Hepatocyte (in vitro differentiated cells): Measurements from ENCODE around the gene MACROD2. TPM values are rescaled to one million over a fixed set of nuclear protein-coding genes. Genes with fewer than 3 reads are reported as not detected.

Source experiments
- DNase-seq: peaks from one replicate; pipeline ENCODE4 v3.0.0-alpha.2; 2016; ENCODE audit warnings: low spot score
- H2AFZ ChIP-seq: fragments of 200-600 bp; sonication (generic); 2 replicates; pipeline ENCODE4 v1.6.0; 2016; ENCODE audit warnings: antibody characterized with exemption, mild to moderate bottlenecking
- H3K27ac ChIP-seq: fragments of 200-600 bp; sonication (generic); 2 replicates; pipeline ENCODE4 v1.5.1; 2016; ENCODE audit warnings: mild to moderate bottlenecking
- H3K27me3 ChIP-seq: fragments of 200-600 bp; sonication (generic); 2 replicates; pipeline ENCODE4 v1.6.1; 2016
- H3K36me3 ChIP-seq: fragments of 200-600 bp; sonication (generic); replicated peaks from 2 replicates; pipeline ENCODE4 v1.5.1; 2016; ENCODE audit warnings: low read depth; ENCODE audit not compliant: insufficient read depth
- H3K4me1 ChIP-seq: fragments of 200-600 bp; sonication (generic); 2 replicates; pipeline ENCODE4 v1.5.1; 2016; ENCODE audit warnings: mild to moderate bottlenecking, moderate library complexity; ENCODE audit not compliant: insufficient read depth
- H3K4me2 ChIP-seq: fragments of 200-600 bp; sonication (generic); 2 replicates; pipeline ENCODE4 v1.6.0; 2016
- H3K4me3 ChIP-seq: fragments of 200-600 bp; sonication (generic); 2 replicates; pipeline ENCODE4 v1.5.1; 2016; ENCODE audit warnings: mild to moderate bottlenecking
- H3K79me2 ChIP-seq: fragments of 200-600 bp; sonication (generic); 2 replicates; pipeline ENCODE4 v1.6.0; 2017; ENCODE audit warnings: mild to moderate bottlenecking
- H3K9me2 ChIP-seq: fragments of 200-600 bp; sonication (generic); replicated peaks from 2 replicates; pipeline ENCODE4 v1.6.0; 2017; ENCODE audit warnings: mild to moderate bottlenecking; ENCODE audit not compliant: insufficient read depth
- H3K9me3 ChIP-seq: fragments of 200-600 bp; sonication (generic); 2 replicates; pipeline ENCODE4 v1.5.1; 2016; ENCODE audit warnings: low read depth, mild to moderate bottlenecking
- H4K20me1 ChIP-seq: fragments of 200-600 bp; sonication (generic); 2 replicates; pipeline ENCODE4 v1.6.0; 2016; ENCODE audit warnings: mild to moderate bottlenecking; ENCODE audit not compliant: insufficient read depth, poor library complexity, severe bottlenecking
- EZH2 ChIP-seq: fragments of 200-600 bp; sonication (generic); IDR thresholded peaks from 2 replicates; pipeline ENCODE4 v1.6.1; 2016; ENCODE audit warnings: antibody characterized with exemption, mild to moderate bottlenecking, borderline replicate concordance
- EZH2phosphoT487 ChIP-seq: fragments of 200-600 bp; sonication (generic); IDR thresholded peaks from one replicate; pipeline ENCODE4 v1.6.1; 2018; ENCODE audit warnings: antibody characterized with exemption, mild to moderate bottlenecking, low read depth, moderate library complexity; ENCODE audit not compliant: unreplicated experiment, severe bottlenecking
- WGBS: methylation state at CpG from one replicate; pipeline ENCODE4 v1.1.6; 2016; ENCODE audit warnings: low lambda C conversion rate; ENCODE audit errors: missing lambda C conversion rate; 5-methylcytosine and 5-hydroxymethylcytosine counted together
- polyA plus RNA-seq: library from polyadenylated mRNA; unstranded; fragments of >200 nt; fragmentation: Nextera tagmentation; extraction: Ambion mirVana; gene quantifications from 2 replicates; pipeline ENCODE4 v1.2.1, GENCODE V29; 2016
- total RNA-seq: library from RNA; depleted of rRNA; stranded (reverse); fragments of >200 nt; gene quantifications from 2 replicates; pipeline ENCODE4 v1.2.3, GENCODE V29; 2014
- TF ChIP-seq, protein P1 (sequence below): fragments of 200-600 bp; sonication (generic); IDR thresholded peaks from 2 replicates; pipeline ENCODE4 v1.5.1; 2016; ENCODE audit warnings: antibody characterized with exemption, mild to moderate bottlenecking; ENCODE audit not compliant: poor library complexity

The MACROD2 gene
- total and polyA plus RNA-seq, 2 experiments from 2014 or later: 2.4 to 3.1 TPM

GRCh38 chr20:15611541-15611940 is 1616.2 kb downstream of the MACROD2 start:
- Histone ChIP-seq H3K9me3 (no peaks in the 10 kb centered on the region), H3K4me3 (no peak overlapping the region), H3K27me3 (no peaks in the 10 kb centered on the region), H2AFZ (no peak overlapping the region), H3K4me1 (no peaks in the 10 kb centered on the region), H3K27ac (no peak overlapping the region), H3K79me2 (no peaks in the 10 kb centered on the region), H4K20me1 (no peaks in the 10 kb centered on the region), H3K4me2 (no peak overlapping the region), H3K36me3 (no peaks in the 10 kb centered on the region), H3K9me2 (no peaks in the 10 kb centered on the region)
- 95% methylated on average over 4 of the region's 4 CpGs for WGBS
- DNase-seq: no peak
- TF ChIP-seq EZH2 (no peak), EZH2phosphoT487 (no peak)
- TF ChIP-seq, protein P1, sequence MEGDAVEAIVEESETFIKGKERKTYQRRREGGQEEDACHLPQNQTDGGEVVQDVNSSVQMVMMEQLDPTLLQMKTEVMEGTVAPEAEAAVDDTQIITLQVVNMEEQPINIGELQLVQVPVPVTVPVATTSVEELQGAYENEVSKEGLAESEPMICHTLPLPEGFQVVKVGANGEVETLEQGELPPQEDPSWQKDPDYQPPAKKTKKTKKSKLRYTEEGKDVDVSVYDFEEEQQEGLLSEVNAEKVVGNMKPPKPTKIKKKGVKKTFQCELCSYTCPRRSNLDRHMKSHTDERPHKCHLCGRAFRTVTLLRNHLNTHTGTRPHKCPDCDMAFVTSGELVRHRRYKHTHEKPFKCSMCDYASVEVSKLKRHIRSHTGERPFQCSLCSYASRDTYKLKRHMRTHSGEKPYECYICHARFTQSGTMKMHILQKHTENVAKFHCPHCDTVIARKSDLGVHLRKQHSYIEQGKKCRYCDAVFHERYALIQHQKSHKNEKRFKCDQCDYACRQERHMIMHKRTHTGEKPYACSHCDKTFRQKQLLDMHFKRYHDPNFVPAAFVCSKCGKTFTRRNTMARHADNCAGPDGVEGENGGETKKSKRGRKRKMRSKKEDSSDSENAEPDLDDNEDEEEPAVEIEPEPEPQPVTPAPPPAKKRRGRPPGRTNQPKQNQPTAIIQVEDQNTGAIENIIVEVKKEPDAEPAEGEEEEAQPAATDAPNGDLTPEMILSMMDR: no peak

- Histone ChIP-seq H3K9me3 (no peaks in the 10 kb centered on the region), H3K4me2 (no peak overlapping the region), H3K36me3 (no peaks in the 10 kb centered on the region), H4K20me1 (no peaks in the 10 kb centered on the region), H3K27me3 (no peaks in the 10 kb centered on the region), H3K9me2 (no peaks in the 10 kb centered on the region), H3K79me2 (no peaks in the 10 kb centered on the region), H3K27ac (no peak overlapping the region), H3K4me3 (no peak overlapping the region), H3K4me1 (no peaks in the 10 kb centered on the region), H2AFZ (no peak overlapping the region)
- no peak for DNase-seq
- 91% methylated on average over 7 of the region's 7 CpGs for WGBS
- no peak for TF ChIP-seq EZH2
- TF ChIP-seq EZH2phosphoT487: no peak
- TF ChIP-seq, protein P1: no peak
Measured at GRCh38 chr20:15612198-15612597, 1616.9 kb downstream of the MACROD2 start.

- Histone ChIP-seq H3K36me3 (no peaks in the 10 kb centered on the region), H3K9me2 (no peaks in the 10 kb centered on the region), H3K4me3 (no peak overlapping the region), H3K79me2 (no peaks in the 10 kb centered on the region), H3K27me3 (no peaks in the 10 kb centered on the region), H3K4me2 (no peak overlapping the region), H3K4me1 (no peaks in the 10 kb centered on the region), H2AFZ (no peak overlapping the region), H3K9me3 (no peaks in the 10 kb centered on the region), H3K27ac (no peak overlapping the region), H4K20me1 (no peaks in the 10 kb centered on the region)
- TF ChIP-seq, protein P1: no peak
- TF ChIP-seq EZH2 (no peak), EZH2phosphoT487 (no peak)
- DNase-seq: no peak
- 61% methylated on average over 1 of the region's 1 CpG for WGBS
Measured at GRCh38 chr20:15612769-15613168, 1617.5 kb downstream of the MACROD2 start.

GRCh38 chr20:15613530-15613929 is 1618.2 kb downstream of the MACROD2 start:
- H3K4me2 ChIP-seq: no peak overlapping the region
- H3K36me3 ChIP-seq: no peaks in the 10 kb centered on the region
- no peaks in the 10 kb centered on the region for H3K9me3 ChIP-seq
- no peak overlapping the region for H3K27ac ChIP-seq
- no peaks in the 10 kb centered on the region for H3K9me2 ChIP-seq
- no peaks in the 10 kb centered on the region for H4K20me1 ChIP-seq
- H2AFZ ChIP-seq: no peak overlapping the region
- no peak for TF ChIP-seq EZH2phosphoT487
- TF ChIP-seq EZH2: no peak
- TF ChIP-seq, protein P1: no peak
- peak; percentile 11 for DNase-seq
- 39% methylated on average over 4 of the region's 4 CpGs for WGBS
- H3K4me1 ChIP-seq: no peaks in the 10 kb centered on the region
- no peak overlapping the region for H3K4me3 ChIP-seq
- H3K79me2 ChIP-seq: no peaks in the 10 kb centered on the region
- H3K27me3 ChIP-seq: no peaks in the 10 kb centered on the region
